ENCODE data around the gene SEMG2. TPM values are rescaled to one million over a fixed set of nuclear protein-coding genes. Genes with fewer than 3 reads are reported as not detected.

The SEMG2 gene
- total RNA-seq, 1 experiment from 2014 or later, result not detected

DNA sequence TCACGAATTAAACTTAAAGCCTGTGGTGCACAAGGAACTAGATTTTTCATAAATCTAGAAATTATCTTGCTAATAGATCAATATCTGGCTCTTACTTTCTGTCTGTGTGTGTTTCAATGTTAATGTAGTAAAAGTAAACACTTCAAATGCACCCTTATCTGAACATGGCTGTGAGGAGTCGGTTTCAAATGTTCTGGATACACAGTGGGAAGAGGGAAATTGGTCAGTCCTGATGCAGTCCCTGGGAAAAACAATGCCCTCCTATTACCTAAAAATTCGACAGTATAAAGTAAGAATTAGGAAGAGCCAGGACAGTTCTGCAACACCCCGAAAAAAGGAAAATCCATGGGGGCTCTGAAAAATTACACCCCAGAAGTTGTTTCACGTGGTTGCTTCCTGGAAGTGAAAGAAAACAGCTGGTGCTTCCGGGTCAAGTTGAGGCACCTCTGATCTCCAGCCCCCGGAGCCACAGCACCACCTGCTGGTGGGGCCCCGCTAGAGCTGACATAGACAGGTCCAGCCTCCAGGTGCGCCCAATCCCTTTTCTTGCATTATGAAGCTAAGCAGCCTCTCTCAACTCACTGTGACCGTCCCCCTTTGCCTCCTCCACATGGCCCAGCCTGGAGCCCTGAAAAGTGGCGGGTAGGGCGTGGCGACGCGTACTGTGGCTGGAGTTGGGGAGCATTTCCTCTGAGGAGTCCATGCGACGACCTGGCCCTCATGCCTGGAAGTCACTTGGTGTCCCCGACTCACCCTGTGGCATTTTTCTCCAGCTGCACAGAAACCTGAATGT, 8.3 kb downstream of the SEMG2 start:
- peak; percentile 15 for DNase-seq (ENCODE audit: low spot score)

DNA sequence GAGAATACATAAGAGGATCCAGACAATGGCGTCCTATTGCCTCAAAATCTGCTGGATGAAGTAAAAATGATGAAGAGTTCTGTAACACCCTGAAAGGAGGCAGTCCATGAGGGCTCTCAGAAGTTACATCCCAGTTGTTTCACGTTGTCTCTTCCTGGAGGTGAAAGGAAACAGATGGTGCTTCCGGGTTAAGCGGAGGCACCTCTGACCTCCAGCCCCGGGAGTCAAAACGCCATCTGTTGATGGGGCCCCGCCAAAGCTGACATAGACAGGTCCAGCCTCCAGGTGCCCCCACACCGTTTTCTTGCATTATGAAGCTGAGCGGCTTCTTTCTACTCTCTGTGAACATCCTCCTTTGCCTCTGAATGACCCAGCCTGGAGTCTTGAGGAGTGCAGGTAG, 9.5 kb downstream of the SEMG2 start:
- no peak for DNase-seq (ENCODE audit: low spot score)

DNA sequence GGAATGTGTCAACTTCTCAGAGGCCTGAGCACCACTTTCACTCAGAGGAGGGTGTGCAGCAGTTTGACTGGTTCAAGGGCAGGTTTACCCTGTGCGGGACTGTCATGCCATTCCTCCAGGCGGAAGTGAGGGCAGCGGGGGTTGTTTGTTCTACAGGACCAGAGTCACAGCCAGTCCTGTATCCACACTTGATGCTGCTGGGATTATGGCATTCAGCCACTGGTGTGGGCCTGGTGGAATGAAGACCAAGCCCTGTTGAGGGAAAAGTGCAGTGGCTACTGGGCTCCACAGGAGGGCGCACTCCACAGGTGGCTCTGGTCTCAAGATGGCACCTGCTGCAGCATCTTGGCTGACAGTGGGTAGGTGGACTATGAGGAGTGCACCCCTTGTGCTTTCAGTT, 14.8 kb downstream of the SEMG2 start:
- no peak for DNase-seq (ENCODE audit: low spot score)

DNA sequence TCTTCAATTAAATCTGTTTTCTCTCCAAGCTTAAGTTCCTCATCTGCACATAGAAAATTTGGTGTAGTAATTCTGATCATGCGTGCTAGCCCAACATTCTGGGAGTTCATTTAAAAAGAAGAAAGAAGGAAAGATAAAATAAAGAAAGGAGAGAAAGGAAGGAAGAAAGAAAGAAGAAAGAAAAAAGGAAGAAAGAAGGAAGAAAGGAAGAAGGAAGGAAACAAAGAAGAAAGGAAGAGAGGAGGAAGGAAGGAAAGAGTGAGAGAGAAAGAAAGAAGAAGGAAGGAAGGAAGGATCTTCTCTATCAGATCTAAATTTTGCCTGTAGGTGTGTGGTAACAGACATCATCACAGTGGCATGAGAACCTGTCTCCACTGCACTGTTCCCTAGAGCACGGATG, 17.0 kb downstream of the SEMG2 start:
- DNase-seq (ENCODE audit: low spot score), result no peak

DNA sequence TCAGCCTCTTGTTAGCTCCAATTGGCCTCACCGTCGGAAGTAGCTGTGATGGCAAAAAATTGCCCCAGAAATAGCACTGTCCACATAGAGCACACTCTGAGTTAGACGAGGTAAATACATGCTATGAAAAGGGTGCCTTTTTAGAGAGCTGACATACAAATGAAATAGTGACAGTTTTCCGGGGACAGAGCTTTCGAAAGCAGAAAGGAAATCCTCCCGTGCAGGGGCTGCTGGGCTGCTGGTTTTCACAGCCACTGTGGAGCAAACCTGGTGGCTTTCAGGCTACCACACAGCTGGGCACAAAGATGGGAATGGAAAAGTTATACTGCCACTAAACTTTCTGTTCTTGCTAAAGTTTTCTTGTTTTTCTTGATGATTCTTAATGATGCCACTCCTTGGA, 24.9 kb downstream of the SEMG2 start:
- DNase-seq (ENCODE audit: low spot score), result no peak

DNA sequence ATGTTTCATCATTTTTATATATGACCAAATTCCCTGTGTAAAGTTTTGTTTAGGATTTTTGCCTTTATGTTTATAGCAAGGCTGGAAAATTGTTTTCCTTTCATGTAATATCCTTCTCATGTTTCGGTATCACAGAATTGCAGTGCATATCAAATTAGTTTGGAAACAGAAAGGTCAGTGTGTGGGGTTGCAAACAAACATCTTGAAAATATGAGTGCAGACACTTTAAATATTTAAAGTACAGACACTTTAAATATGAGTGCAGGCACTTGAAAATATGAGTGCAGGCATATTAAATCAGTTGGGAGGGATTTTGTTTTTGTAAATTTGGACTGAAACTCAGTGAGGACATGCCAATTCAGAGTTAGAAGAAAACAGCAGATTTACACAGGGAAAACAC, 26.7 kb downstream of the SEMG2 start:
- no peak for DNase-seq (ENCODE audit: low spot score)

DNA sequence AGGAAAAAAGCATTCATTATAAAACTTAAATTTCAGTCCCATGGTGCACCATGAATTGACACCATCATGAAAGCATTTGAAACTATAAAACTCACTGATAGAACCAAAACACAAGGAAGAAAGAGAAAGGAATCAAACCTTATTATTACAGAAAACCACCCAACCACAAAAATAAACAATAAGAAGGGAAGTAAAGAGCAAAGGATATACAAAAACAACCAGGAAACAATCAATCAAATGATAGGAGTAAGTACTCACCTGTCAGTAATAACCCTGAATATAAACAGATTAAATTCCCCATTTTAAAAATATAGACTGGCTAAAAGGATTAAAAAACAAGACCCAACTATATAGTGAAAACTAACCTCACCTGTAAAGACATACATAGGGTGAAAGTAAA, 27.4 kb downstream of the SEMG2 start:
- DNase-seq (ENCODE audit: low spot score), result no peak

DNA sequence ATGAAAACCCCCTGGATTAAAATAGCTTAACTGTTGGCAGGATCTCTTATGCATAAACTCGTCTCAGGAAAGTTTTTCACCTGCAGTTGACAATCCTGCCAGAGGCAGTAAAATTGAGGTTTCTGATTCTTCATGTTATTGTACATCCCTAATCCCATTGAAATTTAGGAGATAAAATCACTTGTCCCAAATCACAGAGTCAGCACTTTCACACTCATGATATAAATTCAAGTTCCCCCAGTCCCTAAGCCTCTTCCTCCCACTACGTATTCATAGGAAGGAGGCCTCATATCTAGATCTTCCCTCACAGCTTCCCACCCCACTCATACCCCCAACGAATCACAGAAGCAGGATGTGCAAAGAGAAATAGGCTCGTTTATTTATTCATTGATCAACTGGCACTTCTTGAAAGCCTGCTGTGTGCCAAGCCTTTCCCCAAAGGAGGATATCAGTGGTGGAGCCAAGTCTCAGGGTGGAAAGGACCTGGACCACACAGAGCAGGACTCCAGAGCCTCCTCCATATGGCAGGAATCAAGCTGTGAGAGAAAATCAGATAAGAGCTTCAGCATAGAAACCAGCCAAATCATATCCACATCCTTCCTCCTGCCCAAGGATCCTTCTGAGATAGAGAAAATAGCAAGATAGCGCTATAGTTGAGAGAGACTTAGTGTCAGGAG, 30.8 kb downstream of the SEMG2 start:
- DNase-seq (ENCODE audit: low spot score), result no peak

DNA sequence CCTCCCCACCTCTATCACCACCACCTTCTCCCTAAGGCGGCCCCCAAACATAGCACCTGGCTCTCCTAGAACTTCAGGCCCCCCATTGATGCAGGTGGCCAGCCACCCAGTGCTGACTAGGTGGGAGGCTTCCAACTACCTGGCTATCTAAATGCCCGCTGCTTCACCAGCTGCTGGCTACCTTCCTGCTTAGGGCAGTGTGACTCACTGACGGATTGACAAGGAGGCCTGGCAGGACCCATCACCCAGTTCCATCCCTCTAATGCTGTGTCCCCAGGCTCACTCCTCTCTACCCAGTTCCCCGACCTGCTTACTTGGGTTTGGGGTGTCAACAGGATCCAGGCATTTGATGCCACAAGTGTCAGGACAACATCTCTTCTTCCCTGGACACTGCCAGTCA, 32.1 kb downstream of the SEMG2 start:
- DNase-seq (ENCODE audit: low spot score), result no peak

DNA sequence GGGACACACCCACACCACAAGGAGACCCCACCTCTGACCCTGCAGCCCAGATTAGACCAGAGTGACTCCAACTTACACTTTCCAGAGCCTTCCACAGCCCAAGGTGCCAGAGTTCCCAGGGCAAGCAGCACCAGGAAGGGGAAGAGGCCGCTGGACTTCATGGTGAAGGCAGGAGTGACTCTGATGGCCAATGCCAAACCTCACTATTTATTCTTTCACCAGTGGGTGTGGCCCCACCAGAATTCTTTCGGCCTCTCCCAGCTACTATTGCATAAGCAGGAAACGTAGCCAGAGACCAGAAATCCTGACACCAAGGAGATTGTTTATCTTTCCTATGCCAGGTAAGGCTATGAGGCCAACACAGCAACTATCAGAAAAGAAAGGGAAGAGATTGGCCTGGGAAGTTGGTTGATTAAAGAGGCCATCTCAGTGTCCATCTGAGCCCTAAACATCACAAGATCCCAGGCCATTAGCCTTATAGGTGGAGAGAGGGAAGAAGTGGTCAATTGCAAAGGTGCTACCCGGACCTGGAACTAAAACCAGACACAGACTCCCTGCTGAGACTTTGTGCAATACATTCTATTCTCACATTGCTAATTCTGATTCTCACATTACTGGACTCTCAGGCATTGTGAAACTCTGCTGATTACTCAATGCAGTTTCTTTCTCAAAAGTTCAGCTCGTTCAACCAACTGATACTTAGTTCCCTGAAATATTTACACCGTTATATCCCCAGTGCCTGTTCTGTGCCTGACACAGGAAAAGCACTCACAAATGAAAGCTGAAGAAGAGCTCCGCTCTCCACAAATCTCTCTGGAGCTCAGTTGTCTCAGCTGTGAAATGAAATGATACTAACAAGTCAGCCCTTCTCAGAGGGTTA, 33.5 kb downstream of the SEMG2 start, which contains the start of gene SLPI:
Gene SLPI (minus strand): TSS at position 182 of the 880 bp plus-strand sequence. CDS start 21 bp downstream, at position 161.
- DNase-seq (ENCODE audit: low spot score), result peak; percentile 82

DNA sequence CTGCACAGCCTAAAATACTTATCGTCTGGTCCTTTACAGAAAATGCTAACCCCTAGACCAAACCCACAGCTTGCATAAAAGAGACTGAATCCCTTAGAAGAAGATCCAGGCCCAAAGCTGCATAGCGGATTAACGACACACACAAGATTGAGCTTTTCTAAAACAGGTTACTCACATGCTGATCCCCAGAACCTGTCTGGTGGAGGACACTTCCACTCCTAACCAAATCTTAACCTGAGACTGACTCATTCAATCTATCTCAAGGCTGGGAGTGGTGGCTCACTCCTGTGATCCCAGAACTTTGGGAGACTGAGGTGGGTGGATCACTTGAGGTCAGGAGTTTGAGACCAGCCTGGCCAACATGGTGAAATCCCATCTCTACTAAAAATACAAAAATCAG, 36.0 kb downstream of the SEMG2 start:
- DNase-seq (ENCODE audit: low spot score), result no peak

DNA sequence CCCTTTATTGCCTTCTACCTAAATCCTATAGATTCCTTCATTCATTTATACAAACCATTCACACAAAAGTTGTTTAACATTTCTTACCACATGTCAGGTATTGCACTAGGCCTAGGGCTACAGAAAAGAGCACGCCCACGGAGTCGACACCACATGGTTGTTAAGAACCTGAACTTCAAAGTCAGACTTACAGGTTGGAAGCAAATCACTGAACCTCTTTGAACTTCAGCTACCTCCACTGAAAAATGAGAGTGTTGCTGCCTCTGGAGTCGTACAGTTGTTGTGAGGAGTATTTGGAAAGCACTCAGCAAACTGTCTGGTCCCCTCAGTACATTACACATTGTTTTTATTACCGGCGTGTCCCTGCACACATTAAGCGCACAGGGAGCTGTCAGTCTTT, 36.5 kb downstream of the SEMG2 start:
- no peak for DNase-seq (ENCODE audit: low spot score)

DNA sequence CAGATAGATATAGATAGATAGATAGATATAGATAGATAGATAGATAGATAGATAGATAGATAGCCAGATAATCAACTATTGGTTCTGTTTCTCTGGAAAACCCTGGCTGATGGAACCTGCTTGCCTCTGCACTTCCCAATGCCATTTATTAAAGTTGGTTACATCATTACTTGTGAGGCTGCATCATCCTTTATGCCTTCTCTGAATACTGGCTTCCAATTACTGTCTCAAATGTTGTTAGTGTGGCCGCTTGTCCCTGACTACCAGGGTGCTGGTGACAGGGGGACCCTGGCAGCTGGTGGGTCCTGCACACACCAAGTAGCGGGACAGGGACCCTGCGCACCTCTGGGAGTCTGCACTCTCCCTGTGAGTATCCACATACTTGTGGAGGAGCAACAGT, 37.1 kb downstream of the SEMG2 start:
- DNase-seq (ENCODE audit: low spot score), result no peak

DNA sequence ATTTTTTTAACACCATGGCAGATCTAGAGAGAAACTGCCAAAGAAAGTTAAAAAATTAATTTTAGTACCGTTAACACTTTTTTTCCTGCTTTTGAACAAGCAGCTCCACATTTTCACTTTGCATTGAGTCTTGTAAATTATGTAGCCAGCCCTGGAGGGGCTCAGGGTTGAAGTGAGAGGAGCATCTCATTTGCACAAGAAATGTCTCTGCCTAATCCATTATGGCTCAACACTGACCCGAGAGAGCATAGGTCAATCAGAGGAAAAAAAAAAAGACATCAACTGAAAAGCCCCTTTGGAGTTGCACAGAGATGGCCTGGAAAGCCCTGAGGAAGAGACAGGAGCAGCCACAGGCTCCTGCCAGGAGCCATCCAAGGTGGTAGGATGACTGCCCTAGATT, 37.5 kb downstream of the SEMG2 start:
- no peak for DNase-seq (ENCODE audit: low spot score)

DNA sequence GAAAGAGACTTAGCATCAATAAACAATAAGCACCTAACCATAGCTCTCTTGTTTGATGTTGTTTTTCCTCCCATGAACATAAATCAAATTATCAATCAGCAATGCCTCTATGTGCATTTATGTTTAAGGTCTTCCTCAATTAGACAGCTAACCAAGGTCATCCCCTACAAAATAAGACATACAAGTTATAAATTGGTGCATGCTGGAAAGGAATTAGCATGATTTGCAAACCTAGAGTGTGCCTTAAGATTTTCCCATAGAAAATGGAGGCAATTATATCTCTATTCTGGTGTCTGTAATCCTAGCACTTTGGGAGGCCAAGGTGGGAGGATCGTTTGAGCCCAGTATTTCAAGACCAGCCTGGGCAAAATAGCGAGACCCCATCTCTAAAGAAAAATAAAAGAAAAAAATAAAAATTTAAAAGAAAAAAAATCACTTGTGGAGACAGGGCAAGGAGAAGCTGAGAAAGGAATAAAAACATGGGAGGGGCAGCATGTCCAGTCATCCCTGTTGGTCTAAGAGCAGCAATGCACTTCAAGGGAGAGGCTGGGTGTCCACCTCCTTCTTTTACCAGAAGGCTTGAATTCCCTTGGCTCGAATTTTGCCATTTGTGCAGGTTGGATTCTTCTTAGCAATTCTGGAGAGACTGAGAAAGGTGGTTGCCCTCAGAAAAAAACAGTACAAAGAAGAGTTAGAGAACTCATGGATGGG, 42.5 kb downstream of the SEMG2 start:
- no peak for DNase-seq (ENCODE audit: low spot score)

DNA sequence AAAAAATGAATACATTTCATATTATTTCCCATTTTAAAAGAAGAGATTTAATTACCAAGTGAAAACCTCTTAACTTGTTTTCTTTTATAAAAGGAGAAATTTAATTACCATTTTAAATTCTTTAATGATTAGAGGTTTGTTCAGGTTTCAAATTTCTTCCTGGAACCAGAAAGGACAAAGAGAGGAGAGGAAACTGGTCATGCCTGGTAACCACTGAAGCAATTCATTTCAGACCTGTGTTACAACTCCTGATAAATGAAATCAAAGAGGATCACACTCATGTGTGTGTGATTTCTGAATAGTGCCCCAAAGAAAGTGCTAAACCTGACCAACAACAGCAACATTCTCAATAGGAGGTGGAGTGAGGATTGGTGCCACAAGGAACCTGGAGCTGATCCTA, 45.8 kb downstream of the SEMG2 start:
- no peak for DNase-seq (ENCODE audit: low spot score)

DNA sequence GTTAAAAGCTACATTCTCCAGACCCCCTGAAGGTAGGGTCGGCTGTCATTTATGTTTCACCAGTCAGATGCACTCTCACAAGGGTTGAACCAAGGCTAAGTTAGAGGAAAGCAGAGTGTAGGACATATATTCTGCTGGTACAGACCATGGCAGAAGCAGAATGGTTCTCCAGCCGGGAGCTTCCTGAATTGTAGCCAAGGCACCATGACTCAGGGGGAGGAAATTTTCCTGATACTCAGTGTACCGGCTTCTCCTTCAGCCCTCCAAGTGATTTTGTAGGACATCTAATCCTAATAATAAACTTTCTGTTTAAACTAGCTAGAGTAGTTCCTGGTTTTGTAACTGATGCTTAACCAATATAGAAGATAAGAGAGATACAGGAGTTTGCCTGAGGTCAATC, 47.4 kb downstream of the SEMG2 start:
- DNase-seq (ENCODE audit: low spot score), result no peak

DNA sequence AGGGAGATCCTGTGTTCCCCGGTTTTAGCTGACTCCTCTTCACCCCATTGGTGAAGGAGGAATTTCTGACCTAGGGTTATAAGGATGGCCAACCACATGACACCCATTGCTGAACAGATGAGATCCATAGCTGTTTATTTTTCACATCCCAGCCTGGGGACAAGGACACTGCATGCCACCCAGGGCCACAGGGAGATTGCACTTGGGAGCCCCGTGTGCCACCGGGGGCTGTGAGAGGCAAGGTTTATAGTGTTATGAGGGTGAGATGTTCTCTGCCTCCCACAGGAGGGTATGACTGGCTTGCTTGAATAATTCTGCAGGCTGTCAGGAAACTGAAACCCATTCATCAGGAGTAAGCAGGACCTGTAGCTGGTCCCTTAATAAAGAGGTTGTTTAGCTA, 47.9 kb downstream of the SEMG2 start:
- DNase-seq (ENCODE audit: low spot score), result no peak

DNA sequence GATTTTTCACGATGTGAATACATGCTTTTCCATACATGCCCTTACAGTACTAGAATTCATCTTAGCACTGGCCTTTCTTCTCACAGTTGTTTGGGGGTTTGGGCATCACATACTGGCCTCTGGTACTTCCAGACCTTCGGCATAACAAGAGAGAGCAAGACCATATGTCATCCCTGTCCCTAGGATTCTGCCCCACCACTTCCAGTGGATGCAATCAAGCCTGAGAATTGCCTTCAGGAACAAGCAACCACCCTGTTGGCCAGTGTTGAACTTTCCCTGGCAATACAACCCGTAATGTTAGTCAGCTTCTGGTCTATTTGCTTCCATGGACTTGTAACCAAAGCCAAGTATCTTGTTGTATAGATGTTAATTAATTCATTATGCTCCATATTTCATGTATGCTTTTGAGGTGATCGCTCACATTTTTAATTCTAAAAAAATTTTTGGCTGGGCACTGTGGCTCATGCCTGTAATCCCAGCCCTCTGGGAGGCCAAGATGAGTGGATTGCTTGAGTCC, 48.6 kb downstream of the SEMG2 start:
- no peak for DNase-seq (ENCODE audit: low spot score)

All from H4 (cell line).